ENCODE results near the gene KRT16.

Gene KRT16

GRCh38 chr17:41633556-41634199 lies 21.1 kb upstream of the KRT16 start:
- Histone ChIP-seq H3K36me3 (replicated peaks) (no peaks in the 10 kb centered on the region), H3K27me3 (replicated peaks) (no peaks in the 10 kb centered on the region), H3K27ac (no peak overlapping the region), H3K4me3 (ENCODE audit: low read depth, low read length) (no peak overlapping the region)
- in situ Hi-C loops (cut with HindIII; ENCODE audit: low pct_ligation_motif_present, low sequenced_read_pairs): no loop called here
- TF ChIP-seq, protein P1, sequence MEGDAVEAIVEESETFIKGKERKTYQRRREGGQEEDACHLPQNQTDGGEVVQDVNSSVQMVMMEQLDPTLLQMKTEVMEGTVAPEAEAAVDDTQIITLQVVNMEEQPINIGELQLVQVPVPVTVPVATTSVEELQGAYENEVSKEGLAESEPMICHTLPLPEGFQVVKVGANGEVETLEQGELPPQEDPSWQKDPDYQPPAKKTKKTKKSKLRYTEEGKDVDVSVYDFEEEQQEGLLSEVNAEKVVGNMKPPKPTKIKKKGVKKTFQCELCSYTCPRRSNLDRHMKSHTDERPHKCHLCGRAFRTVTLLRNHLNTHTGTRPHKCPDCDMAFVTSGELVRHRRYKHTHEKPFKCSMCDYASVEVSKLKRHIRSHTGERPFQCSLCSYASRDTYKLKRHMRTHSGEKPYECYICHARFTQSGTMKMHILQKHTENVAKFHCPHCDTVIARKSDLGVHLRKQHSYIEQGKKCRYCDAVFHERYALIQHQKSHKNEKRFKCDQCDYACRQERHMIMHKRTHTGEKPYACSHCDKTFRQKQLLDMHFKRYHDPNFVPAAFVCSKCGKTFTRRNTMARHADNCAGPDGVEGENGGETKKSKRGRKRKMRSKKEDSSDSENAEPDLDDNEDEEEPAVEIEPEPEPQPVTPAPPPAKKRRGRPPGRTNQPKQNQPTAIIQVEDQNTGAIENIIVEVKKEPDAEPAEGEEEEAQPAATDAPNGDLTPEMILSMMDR (IDR thresholded peaks at IDR 0.05; ENCODE audit: low read depth, low read length, missing control alignments): no peak
- DNase-seq: no peak

DNA sequence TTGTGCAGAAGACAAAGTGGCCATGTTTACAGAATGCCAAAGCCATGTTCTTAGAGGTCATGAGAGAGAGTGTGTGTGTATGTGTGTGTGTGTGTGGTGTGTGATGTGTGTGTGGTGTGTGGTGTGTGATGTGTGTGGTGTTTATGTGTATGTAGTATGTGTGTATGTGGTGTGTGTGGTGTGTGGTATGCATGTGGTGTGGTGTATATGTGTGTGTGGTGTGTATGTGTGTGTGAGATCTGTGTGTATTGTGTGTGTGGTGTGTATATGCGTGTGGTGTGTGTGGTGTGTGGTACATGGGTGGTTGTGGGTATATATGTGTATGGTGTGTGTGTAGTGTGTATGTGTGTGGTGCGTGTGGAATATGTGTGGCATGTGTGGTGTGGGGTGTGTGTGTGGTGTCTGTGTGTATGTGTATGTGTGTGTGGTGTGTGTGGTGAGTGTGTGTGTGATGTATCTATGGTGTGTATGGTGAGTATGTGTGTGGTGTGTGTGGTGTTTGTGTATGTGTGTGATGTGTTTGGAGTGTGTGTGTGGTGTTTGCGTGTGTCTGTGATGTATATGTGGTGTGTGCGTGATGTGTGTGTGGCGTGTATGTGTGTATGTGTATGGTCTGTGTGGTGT lies 20.0 kb upstream of the KRT16 start:
- TF ChIP-seq, protein P1 (IDR thresholded peaks at IDR 0.05; ENCODE audit: low read depth, low read length, missing control alignments): no peak
- DNase-seq: no peak
- Histone ChIP-seq H3K36me3 (replicated peaks) (no peaks in the 10 kb centered on the region), H3K27me3 (replicated peaks) (no peaks in the 10 kb centered on the region), H3K27ac (no peak overlapping the region), H3K4me3 (ENCODE audit: low read depth, low read length) (no peak overlapping the region)
- in situ Hi-C loops (cut with HindIII; ENCODE audit: low pct_ligation_motif_present, low sequenced_read_pairs): no loop called here

- H3K27ac ChIP-seq: no peak overlapping the region
- DNase-seq: no peak
- H3K4me3 ChIP-seq (ENCODE audit: low read depth, low read length): no peak overlapping the region
- H3K36me3 ChIP-seq (replicated peaks): no peaks in the 10 kb centered on the region
- in situ Hi-C loops (cut with HindIII; ENCODE audit: low pct_ligation_motif_present, low sequenced_read_pairs): no loop called here
- no peaks in the 10 kb centered on the region for H3K27me3 ChIP-seq (replicated peaks)
- TF ChIP-seq, protein P1 (IDR thresholded peaks at IDR 0.05; ENCODE audit: low read depth, low read length, missing control alignments): no peak
Measured at GRCh38 chr17:41631898-41632285, 19.3 kb upstream of the KRT16 start.

GRCh38 chr17:41631025-41631897 lies 18.7 kb upstream of the KRT16 start:
- Histone ChIP-seq H3K4me3 (ENCODE audit: low read depth, low read length) (no peak overlapping the region), H3K27ac (no peak overlapping the region), H3K27me3 (replicated peaks) (no peaks in the 10 kb centered on the region), H3K36me3 (replicated peaks) (no peaks in the 10 kb centered on the region)
- DNase-seq: no peak
- in situ Hi-C loops (cut with HindIII; ENCODE audit: low pct_ligation_motif_present, low sequenced_read_pairs): no loop called here
- TF ChIP-seq, protein P1 (IDR thresholded peaks at IDR 0.05; ENCODE audit: low read depth, low read length, missing control alignments): no peak

DNA sequence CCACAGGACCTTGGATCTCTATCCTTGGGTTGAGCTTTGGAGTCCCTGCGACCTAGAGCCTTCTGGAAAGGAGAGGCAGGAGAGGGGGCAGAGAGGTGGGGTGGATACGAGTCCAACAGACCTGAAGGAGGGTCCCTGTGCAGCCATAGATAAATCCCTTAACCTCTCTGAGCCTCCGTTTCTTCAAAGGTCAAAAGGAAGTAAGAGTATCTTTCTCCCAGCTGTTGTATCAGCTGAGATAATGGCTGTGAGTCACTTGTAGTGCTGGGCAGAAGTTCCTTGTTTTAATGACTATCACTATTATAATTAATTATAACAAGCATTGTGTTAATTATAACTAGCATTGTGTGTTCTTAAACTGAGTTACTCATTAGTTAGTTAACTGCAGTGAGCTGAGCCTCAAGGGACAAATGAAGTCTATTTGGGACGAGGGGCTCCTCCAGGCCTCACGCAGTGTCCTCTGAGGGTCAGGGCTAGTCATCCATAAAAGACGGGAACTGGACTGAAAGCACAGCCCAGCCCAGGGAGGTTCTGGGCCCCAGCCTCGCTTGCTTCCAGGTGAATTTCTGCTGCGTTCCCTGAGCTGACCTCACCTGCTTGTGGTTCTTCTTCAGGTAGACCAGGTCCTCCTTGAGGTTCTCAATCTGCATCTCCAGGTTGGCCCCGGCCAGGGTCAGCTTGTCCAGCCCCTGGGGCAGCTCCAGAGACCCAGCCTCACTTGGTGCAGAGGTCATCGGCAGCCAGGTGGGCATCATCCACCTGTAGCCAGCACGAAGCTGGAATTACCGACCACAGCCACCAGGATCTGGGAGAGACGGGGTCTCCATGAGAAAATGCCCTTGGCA lies 17.5 kb upstream of the KRT16 start:
- in situ Hi-C loops (cut with HindIII; ENCODE audit: low pct_ligation_motif_present, low sequenced_read_pairs): no loop called here
- H3K36me3 ChIP-seq (replicated peaks): no peaks in the 10 kb centered on the region
- TF ChIP-seq, protein P1 (IDR thresholded peaks at IDR 0.05; ENCODE audit: low read depth, low read length, missing control alignments): no peak
- no peaks in the 10 kb centered on the region for H3K27me3 ChIP-seq (replicated peaks)
- H3K4me3 ChIP-seq (ENCODE audit: low read depth, low read length): no peak overlapping the region
- no peak for DNase-seq
- no peak overlapping the region for H3K27ac ChIP-seq
